Suprapubic skin (tissue), 4 donors: ENCODE measurements around the gene ADARB1. TPM values are rescaled to one million over a fixed set of nuclear protein-coding genes. Genes with fewer than 3 reads are reported as not detected.

Experiments
- DNase-seq, 2 donors: peaks; one replicate each; pipeline ENCODE4 v3.0.0-alpha.2; 2019; ENCODE audit warnings: low spot score in 2 of 2
- H3K27ac ChIP-seq: fragments of 200-600 bp; sonication (generic); one replicate; pipeline ENCODE4 v1.5.1; 2019
- H3K27me3 ChIP-seq: fragments of 200-600 bp; sonication (generic); one replicate; pipeline ENCODE4 v1.5.1; 2019
- H3K36me3 ChIP-seq: fragments of 200-600 bp; sonication (generic); one replicate; pipeline ENCODE4 v1.5.1; 2019
- H3K4me1 ChIP-seq: fragments of 200-600 bp; sonication (generic); one replicate; pipeline ENCODE4 v1.5.1; 2019
- H3K4me3 ChIP-seq: fragments of 200-600 bp; sonication (generic); one replicate; pipeline ENCODE4 v1.5.1; 2019; ENCODE audit warnings: mild to moderate bottlenecking
- H3K9me3 ChIP-seq: fragments of 200-600 bp; sonication (generic); one replicate; pipeline ENCODE4 v1.5.1; 2019
- EP300 ChIP-seq: sonication (generic); formaldehyde crosslinking; IDR thresholded peaks from one replicate; pipeline ENCODE4 v1.6.1; 2017; ENCODE audit warnings: antibody characterized with exemption
- POLR2A ChIP-seq, 2 donors: fragments of 450-650 bp; IDR thresholded peaks; one replicate each; pipeline ENCODE4 v1.6.1; 2017; ENCODE audit warnings: antibody characterized with exemption in 2 of 2, mild to moderate bottlenecking in 2 of 2, moderate library complexity in 2 of 2
- POLR2AphosphoS5 ChIP-seq, 3 donors: sonication (generic); formaldehyde crosslinking; IDR thresholded peaks; one replicate each; pipeline ENCODE4 v1.6.1; 2017; ENCODE audit warnings: antibody characterized with exemption in 3 of 3
- WGBS: methylation state at CpG from one replicate; pipeline ENCODE4 v1.1.5; 2018; 5-methylcytosine and 5-hydroxymethylcytosine counted together
- total RNA-seq, 4 donors: library from RNA; depleted of rRNA; stranded (reverse); fragments of >200 nt; gene quantifications; one replicate each; pipeline ENCODE4 v1.1.0, GENCODE V29; 2016
- TF ChIP-seq, protein P1 (sequence below), 2 donors: fragments of 200-600 bp in 1 of 2; fragments of 450-650 bp in 1 of 2; sonication (generic) in 1 of 2; IDR thresholded peaks; one replicate each; pipeline ENCODE4 v1.5.1; 2016 to 2019; ENCODE audit warnings: antibody characterized with exemption in 2 of 2, mild to moderate bottlenecking in 1 of 2, moderate library complexity in 1 of 2

Gene ADARB1
- total RNA-seq, 4 donors from 2014 or later: 13.2 to 23.6 (median 20.3) TPM

DNA sequence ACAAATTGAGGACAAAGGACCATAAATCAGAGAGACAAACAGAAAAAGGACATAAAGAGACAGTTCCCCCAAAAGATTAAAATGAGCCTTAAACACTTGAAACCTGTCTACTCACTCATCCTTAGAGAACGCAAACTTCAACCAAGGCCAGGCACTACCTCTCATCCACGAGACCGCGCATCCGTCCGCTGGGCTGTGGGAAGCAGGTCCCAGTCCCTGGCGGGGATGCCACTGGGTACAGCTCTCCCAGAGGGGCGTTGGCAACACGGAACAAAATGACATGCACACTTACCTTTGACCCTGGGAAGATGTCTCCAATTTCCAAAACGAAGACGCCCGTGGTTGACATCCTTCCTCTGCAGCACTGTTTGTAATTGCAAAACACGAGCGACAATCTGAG is 16.5 kb upstream of the ADARB1 start:
- Histone ChIP-seq H3K27me3 (no peaks in the 10 kb centered on the region), H3K4me1 (peaks cover 16% of the 10 kb centered on the region), H3K9me3 (no peaks in the 10 kb centered on the region), H3K27ac (no peak overlapping the region), H3K36me3 (no peaks in the 10 kb centered on the region), H3K4me3 (no peak overlapping the region)
- WGBS: 85% methylated on average over 14 of the region's 14 CpGs
- TF ChIP-seq EP300: no peak
- TF ChIP-seq POLR2A (IDR thresholded peaks at IDR 0.05): no peak
- TF ChIP-seq, protein P1, sequence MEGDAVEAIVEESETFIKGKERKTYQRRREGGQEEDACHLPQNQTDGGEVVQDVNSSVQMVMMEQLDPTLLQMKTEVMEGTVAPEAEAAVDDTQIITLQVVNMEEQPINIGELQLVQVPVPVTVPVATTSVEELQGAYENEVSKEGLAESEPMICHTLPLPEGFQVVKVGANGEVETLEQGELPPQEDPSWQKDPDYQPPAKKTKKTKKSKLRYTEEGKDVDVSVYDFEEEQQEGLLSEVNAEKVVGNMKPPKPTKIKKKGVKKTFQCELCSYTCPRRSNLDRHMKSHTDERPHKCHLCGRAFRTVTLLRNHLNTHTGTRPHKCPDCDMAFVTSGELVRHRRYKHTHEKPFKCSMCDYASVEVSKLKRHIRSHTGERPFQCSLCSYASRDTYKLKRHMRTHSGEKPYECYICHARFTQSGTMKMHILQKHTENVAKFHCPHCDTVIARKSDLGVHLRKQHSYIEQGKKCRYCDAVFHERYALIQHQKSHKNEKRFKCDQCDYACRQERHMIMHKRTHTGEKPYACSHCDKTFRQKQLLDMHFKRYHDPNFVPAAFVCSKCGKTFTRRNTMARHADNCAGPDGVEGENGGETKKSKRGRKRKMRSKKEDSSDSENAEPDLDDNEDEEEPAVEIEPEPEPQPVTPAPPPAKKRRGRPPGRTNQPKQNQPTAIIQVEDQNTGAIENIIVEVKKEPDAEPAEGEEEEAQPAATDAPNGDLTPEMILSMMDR (IDR thresholded peaks at IDR 0.05): no peak
- TF ChIP-seq POLR2AphosphoS5 (IDR thresholded peaks at IDR 0.05): no peak
- no peak for DNase-seq

DNA sequence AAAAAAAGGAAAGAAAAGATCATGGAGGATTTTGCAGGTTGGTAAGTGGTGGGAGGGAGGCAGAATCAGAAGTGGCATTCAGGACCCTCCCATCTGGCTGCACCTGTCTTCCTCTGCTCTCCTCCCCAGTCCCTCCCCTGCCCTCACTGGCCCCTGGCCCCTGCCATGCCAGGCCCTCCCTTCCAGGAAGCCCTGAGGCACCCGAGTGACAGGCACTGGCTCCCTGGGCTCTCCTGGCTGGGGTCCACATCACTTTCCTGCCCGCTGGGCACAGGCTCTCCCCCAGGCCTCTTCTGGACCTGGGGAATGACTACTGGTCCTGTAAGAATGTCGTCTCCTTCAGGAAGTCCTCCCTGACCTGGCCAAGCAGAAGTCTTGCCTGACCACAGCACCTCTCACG is 15.3 kb upstream of the ADARB1 start:
- WGBS: 93% methylated on average over 4 of the region's 4 CpGs
- no peak for DNase-seq
- no peaks in the 10 kb centered on the region for H3K27me3 ChIP-seq
- no peak overlapping the region for H3K27ac ChIP-seq
- H3K9me3 ChIP-seq: no peaks in the 10 kb centered on the region
- peaks cover 16% of the 10 kb centered on the region for H3K4me1 ChIP-seq
- H3K4me3 ChIP-seq: no peak overlapping the region
- TF ChIP-seq, protein P1 (IDR thresholded peaks at IDR 0.05): no peak
- TF ChIP-seq POLR2AphosphoS5 (IDR thresholded peaks at IDR 0.05) (no peak), EP300 (no peak), POLR2A (IDR thresholded peaks at IDR 0.05) (no peak)
- no peaks in the 10 kb centered on the region for H3K36me3 ChIP-seq

DNA sequence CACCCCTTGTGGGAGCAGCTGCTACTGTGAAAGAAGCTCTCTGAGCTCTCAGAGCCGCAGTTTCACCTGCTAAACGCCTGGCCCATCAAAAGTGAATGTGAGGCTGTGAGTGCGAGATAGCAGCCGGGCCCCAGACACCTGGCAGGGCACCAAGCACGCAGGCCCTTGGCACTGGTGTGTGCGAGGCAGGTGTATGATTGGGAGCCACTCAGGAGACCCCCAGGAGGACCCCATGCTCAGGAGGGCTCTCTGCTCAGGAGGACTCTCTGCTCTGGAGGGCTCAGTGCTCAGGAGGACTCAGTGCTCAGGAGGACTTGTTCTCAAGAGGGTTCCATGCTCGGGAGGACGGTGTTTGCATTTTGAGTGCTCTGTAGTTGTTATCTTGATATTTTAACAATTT is 14.3 kb upstream of the ADARB1 start:
- H3K27ac ChIP-seq: no peak overlapping the region
- no peak for DNase-seq
- TF ChIP-seq EP300 (no peak), POLR2AphosphoS5 (IDR thresholded peaks at IDR 0.05) (no peak), POLR2A (IDR thresholded peaks at IDR 0.05) (no peak)
- TF ChIP-seq, protein P1 (IDR thresholded peaks at IDR 0.05): no peak
- H3K27me3 ChIP-seq: no peaks in the 10 kb centered on the region
- H3K9me3 ChIP-seq: no peaks in the 10 kb centered on the region
- 94% methylated on average over 8 of the region's 8 CpGs for WGBS
- H3K4me3 ChIP-seq: no peak overlapping the region
- H3K4me1 ChIP-seq: peaks cover 14% of the 10 kb centered on the region
- no peaks in the 10 kb centered on the region for H3K36me3 ChIP-seq

DNA sequence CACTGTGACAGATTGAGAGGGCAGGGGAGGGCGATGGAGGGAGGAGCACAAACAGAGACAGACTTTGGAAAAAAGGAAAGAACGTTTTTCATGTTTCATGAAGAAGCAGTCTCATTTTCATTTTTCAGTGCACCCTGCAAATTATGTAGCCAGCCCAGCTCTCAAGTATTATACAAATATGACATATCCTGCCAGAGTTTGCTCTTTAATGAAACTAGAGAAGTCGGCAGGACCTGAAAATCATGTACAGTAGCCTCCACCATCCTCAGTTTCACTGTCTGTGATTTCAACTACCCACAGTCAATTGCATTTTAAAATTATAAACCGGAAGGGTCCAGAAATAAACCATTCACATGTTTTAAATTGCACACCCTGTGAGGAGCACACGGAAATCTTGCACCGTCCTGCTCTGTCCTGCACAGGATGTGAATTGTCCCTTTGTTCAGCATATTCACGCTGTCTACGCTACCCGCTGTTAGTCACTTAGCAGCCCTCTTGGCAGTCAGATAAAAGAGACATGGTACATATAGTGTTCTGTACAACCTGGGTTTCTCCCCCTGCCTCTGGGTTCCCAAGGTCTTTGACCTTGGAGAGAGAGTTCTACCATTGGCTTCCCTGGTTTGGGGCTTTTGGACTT is 13.6 kb upstream of the ADARB1 start:
- TF ChIP-seq EP300: no peak
- no peak for TF ChIP-seq POLR2AphosphoS5 (IDR thresholded peaks at IDR 0.05)
- TF ChIP-seq POLR2A (IDR thresholded peaks at IDR 0.05): no peak
- TF ChIP-seq, protein P1 (IDR thresholded peaks at IDR 0.05): no peak
- Histone ChIP-seq H3K27ac (no peak overlapping the region), H3K9me3 (no peaks in the 10 kb centered on the region)

DNA sequence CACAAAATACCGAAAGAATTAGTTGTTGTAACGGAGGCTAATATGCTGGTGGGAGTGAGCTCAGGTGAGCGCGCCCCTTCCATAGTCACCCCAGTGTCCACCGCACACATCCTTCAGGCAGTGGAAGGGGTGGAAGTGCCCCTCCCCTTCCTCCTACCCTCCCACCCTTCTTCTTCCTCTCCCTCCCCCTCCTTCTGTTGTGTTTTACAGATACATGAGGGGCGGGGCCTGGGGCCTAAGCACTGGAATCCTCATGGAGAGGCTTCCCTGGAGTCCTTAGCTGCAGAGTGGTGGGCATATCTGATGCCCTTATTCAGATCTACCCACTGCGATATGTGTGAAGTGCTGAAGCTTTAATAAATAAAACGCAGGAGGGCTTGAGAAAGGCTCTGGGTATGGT is 10.3 kb upstream of the ADARB1 start:
- no peaks in the 10 kb centered on the region for H3K36me3 ChIP-seq
- H3K9me3 ChIP-seq: no peaks in the 10 kb centered on the region
- no peaks in the 10 kb centered on the region for H3K27me3 ChIP-seq
- no peak overlapping the region for H3K4me3 ChIP-seq
- no peaks in the 10 kb centered on the region for H3K4me1 ChIP-seq
- no peak for TF ChIP-seq POLR2AphosphoS5 (IDR thresholded peaks at IDR 0.05)
- TF ChIP-seq, protein P1 (IDR thresholded peaks at IDR 0.05): no peak
- no peak for TF ChIP-seq POLR2A (IDR thresholded peaks at IDR 0.05)
- no peak for TF ChIP-seq EP300
- WGBS: 89% methylated on average over 8 of the region's 8 CpGs
- no peak for DNase-seq
- H3K27ac ChIP-seq: no peak overlapping the region

More for the DNA sequence above, 13.6 kb upstream of the ADARB1 start:
- DNase-seq: no peak
- H3K4me3 ChIP-seq: no peak overlapping the region
- H3K4me1 ChIP-seq: peaks cover 8% of the 10 kb centered on the region
- WGBS: 75% methylated on average over 9 of the region's 9 CpGs
- no peaks in the 10 kb centered on the region for H3K27me3 ChIP-seq
- H3K36me3 ChIP-seq: no peaks in the 10 kb centered on the region
